Psoas muscle (tissue), 8 donors: ENCODE measurements around the gene PRUNE2. TPM values are rescaled to one million over a fixed set of nuclear protein-coding genes. Genes with fewer than 3 reads are reported as not detected.
"Not testable (repeated sequence)": the region's sequence is repeated elsewhere in the genome, so short reads cannot be mapped to it uniquely, and the experiment has no call there.

Experiments
- ATAC-seq, 4 donors: fragments of 200-7000 bp; cut with Tn5 transposase; one replicate each; pipeline ENCODE4 v1.9.1; 2020; ENCODE audit warnings: moderate library complexity in 3 of 4, mild to moderate bottlenecking in 2 of 4
- DNase-seq, 2 donors: peaks; one replicate each; pipeline ENCODE4 v3.0.0-alpha.2; 2020
- H3K27ac ChIP-seq: fragments of 200-600 bp; one replicate; pipeline ENCODE4 v1.8.0; 2022
- H3K27me3 ChIP-seq, 3 donors: fragments of 200-600 bp in 1 of 3; one replicate each; pipeline versions ENCODE4 v1.6.1 to v1.8.0; 2013 to 2022; ENCODE audit warnings: low read length in 2 of 3, mild to moderate bottlenecking in 2 of 3, moderate library complexity in 1 of 3; ENCODE audit not compliant: insufficient read depth in 3 of 3
- H3K36me3 ChIP-seq, 2 donors: fragments of 200-600 bp in 1 of 2; one replicate each; pipeline versions ENCODE4 v1.6.1 to v1.8.0; 2013 to 2022; ENCODE audit warnings: low read depth in 1 of 2, mild to moderate bottlenecking in 1 of 2, moderate library complexity in 1 of 2; ENCODE audit not compliant: insufficient read depth in 1 of 2
- H3K4me1 ChIP-seq: fragments of 200-600 bp; one replicate; pipeline ENCODE4 v1.8.0; 2022
- H3K4me3 ChIP-seq: fragments of 200-600 bp; one replicate; pipeline ENCODE4 v1.8.0; 2022; ENCODE audit warnings: mild to moderate bottlenecking
- H3K9me3 ChIP-seq: fragments of 200-600 bp; one replicate; pipeline ENCODE4 v1.8.0; 2022
- WGBS, 3 donors: extraction: QIAGEN DNeasy Blood & Tissue Kit; methylation state at CpG; one replicate each; pipeline versions ENCODE4 v1.1.6 to v1.1.7; 2013; 5-methylcytosine and 5-hydroxymethylcytosine counted together
- intact Hi-C, 2 donors: fragments of 100-400 bp; cut with DNase I; formaldehyde crosslinking; loops; one replicate each; pipeline versions ENCODE4 v1.11.0 to v1.14.2; 2022
- long read RNA-seq, 2 donors: library from polyadenylated mRNA; unstranded; transcript quantifications; one replicate each; pipeline ENCODE4 v2.0.0, GENCODE V29; 2021
- polyA plus RNA-seq, 3 donors: library from polyadenylated mRNA; stranded (reverse); fragments of 200-250 nt; gene quantifications; one replicate each; pipeline ENCODE4 v1.2.3, GENCODE V29; 2013
- total RNA-seq, 4 donors: library from RNA; stranded (reverse); fragmentation: NEBNext Ultra II Directional in 2 of 4; extraction: Animal tissue kit (Norgen Biotek cat#: 25700) in 2 of 4; gene quantifications; one replicate each; pipeline versions ENCODE4 v1.2.1 to v1.2.4, GENCODE V29; 2021 to 2023
- TF ChIP-seq, protein P1 (sequence below): fragments of 200-600 bp; IDR thresholded peaks from one replicate; pipeline ENCODE4 v1.8.0; 2022; ENCODE audit warnings: antibody characterized with exemption
- donor health status: healthy with polysubstance abuse.
- donor health status: DM: no; HTN: no; CAD: no; lungs with moderate emphysema.
- donor health status: Bipolar disorder and iron deficiency.
- donor health status: healthy.
- donor health status: DM: yes; HTN: yes; CAD: no.
- donor health status: DM: no; HTN: no; CAD: no.
- donor health status: DM: no; HTN: no; CAD: no.
- donor health status: DM: yes; HTN: yes; CAD: no.

The PRUNE2 gene, protein sequence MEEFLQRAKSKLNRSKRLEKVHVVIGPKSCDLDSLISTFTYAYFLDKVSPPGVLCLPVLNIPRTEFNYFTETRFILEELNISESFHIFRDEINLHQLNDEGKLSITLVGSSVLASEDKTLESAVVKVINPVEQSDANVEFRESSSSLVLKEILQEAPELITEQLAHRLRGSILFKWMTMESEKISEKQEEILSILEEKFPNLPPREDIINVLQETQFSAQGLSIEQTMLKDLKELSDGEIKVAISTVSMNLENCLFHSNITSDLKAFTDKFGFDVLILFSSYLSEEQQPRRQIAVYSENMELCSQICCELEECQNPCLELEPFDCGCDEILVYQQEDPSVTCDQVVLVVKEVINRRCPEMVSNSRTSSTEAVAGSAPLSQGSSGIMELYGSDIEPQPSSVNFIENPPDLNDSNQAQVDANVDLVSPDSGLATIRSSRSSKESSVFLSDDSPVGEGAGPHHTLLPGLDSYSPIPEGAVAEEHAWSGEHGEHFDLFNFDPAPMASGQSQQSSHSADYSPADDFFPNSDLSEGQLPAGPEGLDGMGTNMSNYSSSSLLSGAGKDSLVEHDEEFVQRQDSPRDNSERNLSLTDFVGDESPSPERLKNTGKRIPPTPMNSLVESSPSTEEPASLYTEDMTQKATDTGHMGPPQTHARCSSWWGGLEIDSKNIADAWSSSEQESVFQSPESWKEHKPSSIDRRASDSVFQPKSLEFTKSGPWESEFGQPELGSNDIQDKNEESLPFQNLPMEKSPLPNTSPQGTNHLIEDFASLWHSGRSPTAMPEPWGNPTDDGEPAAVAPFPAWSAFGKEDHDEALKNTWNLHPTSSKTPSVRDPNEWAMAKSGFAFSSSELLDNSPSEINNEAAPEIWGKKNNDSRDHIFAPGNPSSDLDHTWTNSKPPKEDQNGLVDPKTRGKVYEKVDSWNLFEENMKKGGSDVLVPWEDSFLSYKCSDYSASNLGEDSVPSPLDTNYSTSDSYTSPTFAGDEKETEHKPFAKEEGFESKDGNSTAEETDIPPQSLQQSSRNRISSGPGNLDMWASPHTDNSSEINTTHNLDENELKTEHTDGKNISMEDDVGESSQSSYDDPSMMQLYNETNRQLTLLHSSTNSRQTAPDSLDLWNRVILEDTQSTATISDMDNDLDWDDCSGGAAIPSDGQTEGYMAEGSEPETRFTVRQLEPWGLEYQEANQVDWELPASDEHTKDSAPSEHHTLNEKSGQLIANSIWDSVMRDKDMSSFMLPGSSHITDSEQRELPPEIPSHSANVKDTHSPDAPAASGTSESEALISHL (N-terminal part only)
- total RNA-seq (10 to 100 TPM in 2 of 4 donors, 1 to 10 TPM in 2; 2.0 to 79.9 (median 24.7) TPM), polyA plus RNA-seq (1 to 10 TPM; 1.2 to 3.6 (median 1.7) TPM)
- long read RNA-seq, donor 1, partial matches to known transcripts: 0 of 1 reads
- long read RNA-seq, donor 1, other reads (novel, unspliced or antisense): 1 of 1 reads
- long read RNA-seq, donor 2: 0 reads

DNA sequence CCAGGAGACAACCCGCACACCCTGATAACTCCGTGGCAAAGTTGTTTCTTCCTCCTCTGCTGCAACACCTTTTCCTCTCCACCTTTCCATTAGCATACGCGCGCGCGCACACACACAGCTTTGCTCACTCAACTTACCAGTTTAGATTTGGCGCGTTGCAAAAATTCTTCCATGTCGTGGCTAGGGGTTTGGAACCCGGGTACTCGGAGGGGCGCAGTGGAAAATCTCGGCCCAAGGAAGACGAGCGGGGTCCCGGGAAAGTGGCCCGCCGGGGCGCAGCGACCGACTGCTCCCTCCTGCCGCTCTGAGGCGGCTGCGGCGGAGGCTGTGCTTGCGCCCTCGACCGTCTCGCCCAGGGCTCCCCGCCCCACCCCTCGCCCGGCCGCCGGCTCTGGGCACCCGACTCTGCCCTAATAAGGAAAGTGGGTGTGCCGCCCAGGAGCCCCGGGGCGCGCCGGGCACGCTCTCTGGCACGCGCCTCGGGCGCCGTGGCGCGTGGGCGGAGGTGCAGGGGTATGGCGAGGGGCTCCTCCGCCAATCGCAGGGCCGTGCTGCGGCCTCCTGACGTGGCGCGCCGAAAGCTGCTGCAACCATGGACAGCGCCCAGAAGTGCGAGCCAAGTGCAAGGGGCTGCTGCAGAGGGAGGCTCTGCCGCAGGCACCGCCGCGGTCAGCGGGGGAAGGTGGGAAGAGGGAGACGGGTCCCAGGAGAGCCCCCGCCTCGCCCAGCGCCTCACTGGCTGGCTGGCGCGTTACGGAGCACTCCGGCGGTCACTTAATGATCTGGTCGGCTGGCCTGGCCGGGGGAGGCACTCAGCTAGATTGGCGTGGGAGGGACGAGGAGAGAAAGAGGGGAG, at the start of gene PRUNE2:
Gene PRUNE2 (minus strand): TSS at position 324 of the 856 bp plus-strand sequence. CDS start 151 bp downstream, at position 173.
- DNase-seq: peak; percentile 68 to 69
- H3K36me3 ChIP-seq: no peaks in the 10 kb centered on the region
- ATAC-seq: peak; percentile 76 to 94 (median 92)
- intact Hi-C loops: no loop called here
- peaks cover 19% of the 10 kb centered on the region for H3K4me1 ChIP-seq
- H3K27ac ChIP-seq: no peak within 1 kb of the TSS
- 0 to 3% (median 1%) methylated on average over 63 to 79 of the region's 79 CpGs for WGBS, 3 donors
- no peaks in the 10 kb centered on the region for H3K9me3 ChIP-seq
- H3K4me3 ChIP-seq: peak within 1 kb of the TSS; percentile 63
- TF ChIP-seq, protein P1, sequence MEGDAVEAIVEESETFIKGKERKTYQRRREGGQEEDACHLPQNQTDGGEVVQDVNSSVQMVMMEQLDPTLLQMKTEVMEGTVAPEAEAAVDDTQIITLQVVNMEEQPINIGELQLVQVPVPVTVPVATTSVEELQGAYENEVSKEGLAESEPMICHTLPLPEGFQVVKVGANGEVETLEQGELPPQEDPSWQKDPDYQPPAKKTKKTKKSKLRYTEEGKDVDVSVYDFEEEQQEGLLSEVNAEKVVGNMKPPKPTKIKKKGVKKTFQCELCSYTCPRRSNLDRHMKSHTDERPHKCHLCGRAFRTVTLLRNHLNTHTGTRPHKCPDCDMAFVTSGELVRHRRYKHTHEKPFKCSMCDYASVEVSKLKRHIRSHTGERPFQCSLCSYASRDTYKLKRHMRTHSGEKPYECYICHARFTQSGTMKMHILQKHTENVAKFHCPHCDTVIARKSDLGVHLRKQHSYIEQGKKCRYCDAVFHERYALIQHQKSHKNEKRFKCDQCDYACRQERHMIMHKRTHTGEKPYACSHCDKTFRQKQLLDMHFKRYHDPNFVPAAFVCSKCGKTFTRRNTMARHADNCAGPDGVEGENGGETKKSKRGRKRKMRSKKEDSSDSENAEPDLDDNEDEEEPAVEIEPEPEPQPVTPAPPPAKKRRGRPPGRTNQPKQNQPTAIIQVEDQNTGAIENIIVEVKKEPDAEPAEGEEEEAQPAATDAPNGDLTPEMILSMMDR: no peak
- peaks cover 0 to 11% (median 0%) of the 10 kb centered on the region in 3 donors for H3K27me3 ChIP-seq

DNA sequence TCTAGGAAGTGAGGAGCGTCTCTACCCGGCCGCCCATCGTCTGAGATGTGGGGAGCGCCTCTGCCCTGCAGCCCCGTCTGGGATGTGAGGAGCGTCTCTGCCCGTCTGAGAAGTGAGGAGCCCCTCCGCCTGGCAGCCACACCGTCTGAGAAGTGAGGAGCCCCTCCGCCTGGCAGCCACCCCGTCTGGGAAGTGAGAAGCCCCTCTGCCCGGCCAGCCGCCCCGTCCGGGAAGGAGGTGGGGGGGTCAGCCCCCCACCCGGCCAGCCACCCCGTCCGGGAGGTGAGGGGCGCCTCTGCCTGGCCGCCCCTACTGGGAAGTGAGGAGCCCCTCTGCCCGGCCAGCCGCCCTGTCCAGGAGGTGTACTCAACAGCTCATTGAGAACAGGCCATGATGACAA, 49.5 kb upstream of the PRUNE2 start:
- H3K4me3 ChIP-seq, H3K27me3 ChIP-seq, intact Hi-C loops, H3K9me3 ChIP-seq, ATAC-seq, DNase-seq, H3K4me1 ChIP-seq, H3K36me3 ChIP-seq, H3K27ac ChIP-seq: not testable (repeated sequence)
- 88 to 95% (median 91%) methylated on average over 20 to 23 of the region's 23 CpGs for WGBS, 3 donors

DNA sequence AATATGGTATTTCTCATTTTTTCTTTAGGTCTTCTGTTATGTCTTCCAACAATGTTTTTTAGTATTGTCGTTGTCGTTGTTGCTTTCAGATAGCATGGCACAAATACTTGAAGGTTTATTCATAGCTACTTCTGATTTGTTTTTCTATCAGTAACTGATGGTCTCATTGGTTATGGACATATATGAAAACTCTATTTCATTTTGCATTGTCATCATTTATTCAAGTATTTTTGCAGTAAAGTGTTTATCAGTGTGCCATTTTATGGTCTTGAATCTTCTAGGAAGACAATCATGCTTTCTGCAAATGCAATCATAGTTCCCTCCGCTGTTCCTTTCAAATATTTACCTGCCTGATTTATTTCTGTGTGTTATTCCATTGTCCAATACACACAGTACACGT, 44.0 kb upstream of the PRUNE2 start:
- Histone ChIP-seq H3K4me3 (no peak overlapping the region), H3K27ac (no peak overlapping the region), H3K4me1 (no peaks in the 10 kb centered on the region), H3K36me3 (no peaks in the 10 kb centered on the region), H3K9me3 (no peaks in the 10 kb centered on the region), H3K27me3 (no peaks in the 10 kb centered on the region)
- intact Hi-C loops: no loop called here
- TF ChIP-seq, protein P1: no peak
- WGBS, 3 donors: 83 to 85% (median 85%) methylated on average over 4 of the region's 4 CpGs
- DNase-seq (no peak), ATAC-seq (no peak)

DNA sequence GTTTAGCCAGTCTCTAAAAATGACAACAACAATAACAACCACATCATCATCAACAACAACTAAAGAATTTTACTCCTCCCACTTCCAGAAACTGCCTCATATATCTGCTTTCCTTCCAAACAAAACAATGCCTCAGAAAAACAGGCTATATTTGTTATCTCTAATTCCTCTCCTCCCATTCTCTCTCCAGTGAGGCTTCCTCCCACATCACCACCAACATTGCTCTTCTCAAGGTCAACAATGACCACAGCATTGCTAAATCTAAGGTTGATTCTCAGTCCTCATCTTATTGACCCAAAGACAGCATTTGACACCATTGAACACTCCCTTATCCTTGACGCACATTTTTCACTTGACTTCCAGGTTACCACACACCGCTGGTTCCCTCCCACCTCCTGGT, 38.1 kb upstream of the PRUNE2 start:
- intact Hi-C loops: no loop called here
- Histone ChIP-seq H3K9me3 (no peaks in the 10 kb centered on the region), H3K27ac (no peak overlapping the region), H3K4me3 (no peak overlapping the region), H3K4me1 (no peaks in the 10 kb centered on the region), H3K27me3 (no peaks in the 10 kb centered on the region), H3K36me3 (no peaks in the 10 kb centered on the region)
- WGBS, 3 donors: 89 to 95% (median 92%) methylated on average over 2 of the region's 2 CpGs
- DNase-seq: no peak
- TF ChIP-seq, protein P1: no peak
- ATAC-seq: no peak
